Right cardiac atrium (tissue), 5 donors: Measurements from ENCODE around the gene FOXP1. TPM values are rescaled to one million over a fixed set of nuclear protein-coding genes. Genes with fewer than 3 reads are reported as not detected.
A peak's percentile ranks its signal among the peaks of the same experiment; 100 is the strongest.

ENCODE experiments used
- ATAC-seq, 2 donors: fragments of 200-7000 bp; cut with Tn5 transposase; one replicate each; pipeline versions ENCODE4 v1.8.0 to v1.9.1; 2020; ENCODE audit warnings: moderate library complexity in 2 of 2, mild to moderate bottlenecking in 1 of 2
- DNase-seq, 3 donors: peaks; one replicate each; pipeline ENCODE4 v3.0.0-alpha.2; 2020
- H3K27ac ChIP-seq: one replicate; pipeline ENCODE4 v1.5.1; 2013; ENCODE audit warnings: mild to moderate bottlenecking, low read length, control low read depth, moderate library complexity
- H3K27me3 ChIP-seq: one replicate; pipeline ENCODE4 v1.6.1; 2013; ENCODE audit not compliant: control insufficient read depth, insufficient read depth
- H3K4me1 ChIP-seq: one replicate; pipeline ENCODE4 v1.6.1; 2013; ENCODE audit warnings: low read length; ENCODE audit not compliant: control insufficient read depth, insufficient read depth
- H3K4me3 ChIP-seq: one replicate; pipeline ENCODE4 v1.5.1; 2013; ENCODE audit warnings: low read length, control low read depth
- H3K9me3 ChIP-seq: one replicate; pipeline ENCODE4 v1.6.1; 2013; ENCODE audit warnings: low read length; ENCODE audit not compliant: control insufficient read depth
- WGBS: extraction: QIAGEN DNeasy Blood & Tissue Kit; methylation state at CpG from one replicate; pipeline ENCODE4 v1.1.7; 2013; 5-methylcytosine and 5-hydroxymethylcytosine counted together
- intact Hi-C, 4 donors: fragments of 100-400 bp; cut with DNase I; formaldehyde crosslinking; loops; one replicate each; pipeline versions ENCODE4 v1.11.0 to v1.14.0; 2022 to 2023
- polyA plus RNA-seq: library from polyadenylated mRNA; stranded (reverse); fragments of 200-250 nt; gene quantifications from one replicate; pipeline ENCODE4 v1.2.3, GENCODE V29; 2013
- total RNA-seq, 4 donors: library from RNA; stranded (reverse); fragmentation: NEBNext Ultra II Directional; extraction: Animal tissue kit (Norgen Biotek cat#: 25700); gene quantifications; one replicate each; pipeline ENCODE4 v1.2.1, GENCODE V29; 2021
- donor health status: healthy with polysubstance abuse.
- donor health status: DM: no; HTN: yes; CAD: no.
- donor health status: DM: no; HTN: no; CAD: no.
- donor health status: DM: no; HTN: yes; CAD: no; lungs with severe emphysema.
- donor health status: DM: yes; HTN: yes; CAD: no.

Gene FOXP1
- total and polyA plus RNA-seq, 5 donors: 13.6 to 63.4 (median 57.4) TPM

GRCh38 chr3:71323558-71323957, 260.0 kb downstream of the FOXP1 start:
- no peaks in the 10 kb centered on the region for H3K9me3 ChIP-seq
- no peaks in the 10 kb centered on the region for H3K27me3 ChIP-seq
- no peaks in the 10 kb centered on the region for H3K4me1 ChIP-seq
- ATAC-seq: no peak
- 95% methylated on average over 5 of the region's 5 CpGs for WGBS
- intact Hi-C loops: no loop called here
- no peak for DNase-seq
- H3K27ac ChIP-seq: no peak overlapping the region
- H3K4me3 ChIP-seq: no peak overlapping the region

DNA sequence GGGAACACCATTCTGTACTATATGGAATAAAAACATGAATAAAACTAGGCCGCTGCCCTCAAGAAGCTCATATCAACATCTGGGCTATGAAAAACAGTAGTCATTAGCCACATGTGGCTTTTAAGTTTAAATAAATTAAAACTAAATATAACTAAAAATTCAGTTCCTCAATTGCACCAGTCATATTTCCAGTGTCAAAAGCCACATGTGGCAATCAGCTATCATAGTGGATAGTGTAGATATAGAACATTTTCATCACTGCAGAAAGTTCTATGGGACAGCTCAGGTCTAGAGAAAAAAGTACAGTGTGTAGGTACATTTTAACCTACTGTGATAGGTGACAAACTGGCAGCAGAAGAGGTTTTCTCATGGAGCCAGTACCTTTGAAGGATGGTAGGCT, 261.4 kb downstream of the FOXP1 start:
- H3K4me3 ChIP-seq: no peak overlapping the region
- no peaks in the 10 kb centered on the region for H3K27me3 ChIP-seq
- DNase-seq (no peak), ATAC-seq (no peak)
- 100% methylated on average over 1 of the region's 1 CpG for WGBS
- H3K27ac ChIP-seq: no peak overlapping the region
- H3K4me1 ChIP-seq: no peaks in the 10 kb centered on the region
- H3K9me3 ChIP-seq: no peaks in the 10 kb centered on the region
- intact Hi-C loops: no loop called here

- no peak for DNase-seq
- Histone ChIP-seq H3K4me3 (no peak overlapping the region), H3K27me3 (no peaks in the 10 kb centered on the region), H3K9me3 (no peaks in the 10 kb centered on the region), H3K27ac (no peak overlapping the region), H3K4me1 (no peaks in the 10 kb centered on the region)
- intact Hi-C loops: no loop called here
- 93% methylated on average over 6 of the region's 6 CpGs for WGBS
- no peak for ATAC-seq
Observed at GRCh38 chr3:71319771-71320170, 263.8 kb downstream of the FOXP1 start.

- intact Hi-C loops: no loop called here
- Histone ChIP-seq H3K4me1 (no peaks in the 10 kb centered on the region), H3K9me3 (no peaks in the 10 kb centered on the region), H3K27me3 (no peaks in the 10 kb centered on the region), H3K4me3 (no peak overlapping the region), H3K27ac (no peak overlapping the region)
- ATAC-seq (no peak), DNase-seq (no peak)
- 62% methylated on average over 3 of the region's 3 CpGs for WGBS
Observed at GRCh38 chr3:71318458-71318827, 265.1 kb downstream of the FOXP1 start.

DNA sequence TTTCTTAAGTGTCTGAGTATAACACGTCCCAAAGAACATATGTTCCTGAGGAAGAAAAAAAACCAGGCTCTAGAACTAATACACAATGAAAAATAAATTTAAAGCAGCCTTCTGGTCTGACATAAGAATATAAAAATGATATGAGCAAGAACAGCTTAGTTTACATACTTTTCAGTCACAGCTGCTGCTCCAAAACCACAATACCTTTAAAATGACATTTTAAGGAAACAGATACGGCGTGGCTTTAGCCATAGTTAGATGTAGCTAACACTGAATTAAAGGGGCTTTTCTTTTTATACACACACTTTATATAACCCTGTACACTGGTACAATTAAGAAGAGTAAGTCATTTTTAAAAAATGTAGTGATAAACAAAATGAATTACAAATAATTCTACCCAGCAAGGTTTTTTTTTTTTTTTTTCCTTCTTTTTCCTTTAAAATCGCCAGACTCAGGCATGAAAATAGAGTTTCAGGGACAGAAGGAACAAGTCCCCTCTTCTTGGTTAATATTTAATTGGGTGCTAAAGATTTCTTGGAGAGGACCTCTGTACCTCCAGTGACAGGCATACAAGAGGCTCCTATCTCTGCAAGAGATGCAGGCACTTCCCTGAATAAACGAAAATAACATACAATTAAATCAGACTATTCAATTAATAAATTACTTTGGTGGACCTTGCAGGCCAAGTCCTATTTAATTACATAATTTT, 265.6 kb downstream of the FOXP1 start:
- Histone ChIP-seq H3K4me1 (no peaks in the 10 kb centered on the region), H3K4me3 (no peak overlapping the region), H3K9me3 (no peaks in the 10 kb centered on the region), H3K27me3 (no peaks in the 10 kb centered on the region), H3K27ac (no peak overlapping the region)
- ATAC-seq (no peak), DNase-seq (no peak)
- WGBS: 82% methylated on average over 5 of the region's 5 CpGs
- intact Hi-C loops: no loop called here

DNA sequence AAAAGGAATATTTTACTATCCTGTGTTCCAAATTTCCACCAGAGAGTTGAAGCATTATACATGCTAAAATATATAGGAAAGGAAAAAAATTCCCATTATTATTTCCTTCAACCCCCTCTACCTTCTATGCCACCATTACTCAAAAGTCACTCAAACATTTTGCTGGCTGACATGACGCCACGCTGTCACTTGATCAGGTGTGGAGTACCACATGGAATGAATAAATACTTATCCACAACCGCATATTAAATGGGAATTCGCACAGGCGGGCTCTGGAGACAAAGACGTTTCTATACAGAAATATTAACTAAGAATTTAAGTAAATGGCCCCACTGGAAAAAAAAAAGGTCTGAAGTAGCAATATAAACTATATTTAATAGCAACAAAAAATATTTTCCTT, 266.4 kb downstream of the FOXP1 start:
- no peak overlapping the region for H3K27ac ChIP-seq
- WGBS: 97% methylated on average over 6 of the region's 6 CpGs
- intact Hi-C loops: no loop called here

GRCh38 chr3:71316066-71316777, 267.3 kb downstream of the FOXP1 start:
- Histone ChIP-seq H3K4me1 (peaks cover 2% of the 10 kb centered on the region), H3K27ac (no peak overlapping the region), H3K9me3 (no peaks in the 10 kb centered on the region), H3K4me3 (no peak overlapping the region), H3K27me3 (no peaks in the 10 kb centered on the region)
- intact Hi-C loops: no loop called here
- no peak for DNase-seq
- no peak for ATAC-seq
- 94% methylated on average over 16 of the region's 16 CpGs for WGBS

More for the DNA sequence above, 266.4 kb downstream of the FOXP1 start:
- ATAC-seq: no peak
- Histone ChIP-seq H3K9me3 (no peaks in the 10 kb centered on the region), H3K27me3 (no peaks in the 10 kb centered on the region), H3K4me3 (no peak overlapping the region), H3K4me1 (peaks cover 2% of the 10 kb centered on the region)
- DNase-seq: no peak

GRCh38 chr3:71315431-71315830, 268.1 kb downstream of the FOXP1 start:
- Histone ChIP-seq H3K27me3 (no peaks in the 10 kb centered on the region), H3K4me3 (no peak overlapping the region), H3K9me3 (no peaks in the 10 kb centered on the region), H3K4me1 (peaks cover 8% of the 10 kb centered on the region), H3K27ac (no peak overlapping the region)
- no peak for ATAC-seq
- DNase-seq: no peak
- WGBS: 95% methylated on average over 2 of the region's 2 CpGs
- intact Hi-C loops: no loop called here

GRCh38 chr3:71313844-71314243, 269.7 kb downstream of the FOXP1 start:
- H3K4me1 ChIP-seq: peaks cover 10% of the 10 kb centered on the region
- intact Hi-C loops: loop anchor here in 1 of 4 donors (5.0 kb wide), 1 partner anchor 192 kb away; no protein-coding TSS in a partner anchor
- no peak for DNase-seq
- ATAC-seq: no peak
- H3K27ac ChIP-seq: no peak overlapping the region
- no peak overlapping the region for H3K4me3 ChIP-seq
- no peaks in the 10 kb centered on the region for H3K9me3 ChIP-seq
- H3K27me3 ChIP-seq: no peaks in the 10 kb centered on the region
- 97% methylated on average over 2 of the region's 2 CpGs for WGBS

DNA sequence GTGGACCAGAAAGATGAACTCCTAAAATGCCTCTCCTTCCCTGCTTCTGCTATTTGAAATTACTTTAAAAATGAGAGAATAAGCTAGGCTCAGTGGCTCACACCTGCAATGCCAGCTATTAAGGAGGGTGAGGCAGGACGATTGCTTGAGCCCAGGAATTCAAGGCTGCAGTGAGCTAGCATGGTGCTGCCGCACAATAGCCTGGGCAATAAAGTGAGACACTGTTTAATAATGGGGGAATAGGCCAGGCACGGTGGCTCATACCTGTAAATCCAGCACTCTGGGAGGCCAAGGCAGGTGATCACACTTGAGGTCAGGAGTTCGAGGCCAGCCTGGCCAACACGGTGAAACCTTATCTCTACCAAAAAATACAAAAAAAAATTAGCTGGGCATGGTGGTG, 271.1 kb downstream of the FOXP1 start:
- DNase-seq (no peak), ATAC-seq (no peak)
- Histone ChIP-seq H3K4me1 (peaks cover 10% of the 10 kb centered on the region), H3K27ac (no peak overlapping the region), H3K9me3 (no peaks in the 10 kb centered on the region), H3K4me3 (no peak overlapping the region), H3K27me3 (no peaks in the 10 kb centered on the region)
- WGBS: 91% methylated on average over 5 of the region's 5 CpGs
- intact Hi-C loops: loop anchor here in 1 of 4 donors (5.0 kb wide), 1 partner anchor 190 kb away; no protein-coding TSS in a partner anchor

DNA sequence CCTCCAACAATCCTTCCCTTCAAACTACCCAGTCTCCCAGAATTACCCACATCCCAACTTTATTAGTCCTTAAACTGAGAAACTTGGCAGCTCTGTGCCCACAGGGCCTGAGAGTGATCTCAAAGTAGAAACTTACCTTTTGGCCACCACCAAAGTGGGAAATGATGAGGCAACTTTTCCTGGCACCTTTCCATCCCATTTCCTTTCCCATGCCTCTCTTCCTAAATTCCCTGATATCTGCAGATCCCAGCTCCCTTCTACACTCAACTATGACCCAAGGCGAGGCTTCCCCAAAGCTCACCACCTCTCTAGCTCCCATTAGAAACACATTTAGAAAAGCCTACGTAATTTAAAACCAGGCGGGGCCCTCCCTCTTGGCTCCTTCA, 271.9 kb downstream of the FOXP1 start:
- Histone ChIP-seq H3K4me3 (no peak overlapping the region), H3K9me3 (no peaks in the 10 kb centered on the region), H3K4me1 (peaks cover 10% of the 10 kb centered on the region), H3K27me3 (no peaks in the 10 kb centered on the region), H3K27ac (no peak overlapping the region)
- peak in 1 of 3 donors; percentile 27 for DNase-seq
- intact Hi-C loops: loop anchor here in 1 of 4 donors (5.0 kb wide), 1 partner anchor 189 kb away; no protein-coding TSS in a partner anchor
- 81% methylated on average over 3 of the region's 3 CpGs for WGBS
- peak in 1 of 2 donors; percentile 85 for ATAC-seq
